ENCODE data around the gene IGSF21.
"Not testable (repeated sequence)": the region's sequence is repeated elsewhere in the genome, so short reads cannot be mapped to it uniquely, and the experiment has no call there.

The IGSF21 gene

DNA sequence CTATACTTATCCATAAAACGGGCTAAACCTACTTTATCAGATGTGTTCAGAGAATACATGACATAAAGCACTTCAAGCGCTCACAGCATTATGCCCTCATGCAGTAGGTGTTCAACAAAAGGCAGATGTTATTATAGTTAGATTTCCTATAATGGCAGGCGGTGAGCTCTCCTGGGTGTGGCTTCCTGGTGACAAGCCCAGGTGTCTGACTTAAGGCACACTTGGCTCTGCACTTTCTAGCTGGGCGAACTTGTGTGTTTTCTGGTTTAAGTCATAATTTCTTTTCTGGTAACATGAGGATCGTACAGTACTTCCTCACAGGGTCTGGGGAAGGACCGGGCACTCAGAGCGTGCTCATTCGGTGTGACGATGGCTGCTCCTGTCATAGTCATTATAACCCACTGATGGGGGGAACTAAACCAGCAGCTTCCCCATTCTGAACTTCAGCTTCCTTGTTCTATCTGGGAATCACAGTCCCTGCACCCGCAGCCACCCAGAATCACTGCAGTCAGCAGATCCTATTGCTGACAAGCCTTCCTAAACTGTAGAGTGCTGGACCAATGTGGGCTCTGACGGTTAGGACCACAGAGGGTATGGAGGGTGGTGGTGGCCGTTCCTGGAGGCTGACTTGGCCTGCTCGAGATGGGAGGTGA, 52.8 kb downstream of the IGSF21 start:
- no peak overlapping the region for H3K27ac ChIP-seq (ENCODE audit: low read depth, low read length)
- H3K4me3 ChIP-seq (ENCODE audit: low read depth, low read length): no peak overlapping the region
- no peaks in the 10 kb centered on the region; the same call in 1 of the 2 replicates for H3K27me3 ChIP-seq (ENCODE audit: control insufficient read depth, insufficient read depth, low read length)
- no peaks in the 10 kb centered on the region for H3K9me3 ChIP-seq (ENCODE audit: control insufficient read depth, insufficient read depth, low read depth, low read length)
- no peaks in the 10 kb centered on the region for H3K36me3 ChIP-seq (ENCODE audit: control insufficient read depth, insufficient read depth, low read length)
- H3K4me1 ChIP-seq (ENCODE audit: control insufficient read depth, insufficient read depth, low read length): no peaks in the 10 kb centered on the region
- H3K9ac ChIP-seq (ENCODE audit: low read length): no peak overlapping the region

DNA sequence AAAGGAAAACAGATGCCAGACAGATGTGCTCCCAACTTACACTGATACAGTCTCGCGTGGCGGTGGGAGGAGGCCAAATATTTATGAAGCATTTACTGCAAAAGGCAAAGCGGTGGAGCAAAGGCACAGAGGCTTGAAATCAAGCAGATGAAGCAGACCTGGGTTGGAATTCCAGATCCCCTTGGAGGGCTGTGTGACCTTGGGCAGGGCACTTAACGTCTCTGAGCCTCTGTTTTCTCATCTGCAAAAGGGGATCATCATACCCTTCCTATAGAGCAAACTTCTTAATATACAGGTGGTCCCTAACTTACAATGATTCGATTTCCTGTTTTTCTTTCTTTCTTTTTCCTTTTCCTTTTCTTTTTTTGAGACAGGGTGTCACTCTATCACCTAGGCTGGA, 54.1 kb downstream of the IGSF21 start:
- Histone ChIP-seq H3K27me3 (ENCODE audit: control insufficient read depth, insufficient read depth, low read length) (no peaks in the 10 kb centered on the region; the same call in 1 of the 2 replicates), H3K36me3 (ENCODE audit: control insufficient read depth, insufficient read depth, low read length) (no peaks in the 10 kb centered on the region), H3K4me3 (ENCODE audit: low read depth, low read length) (no peak overlapping the region), H3K27ac (ENCODE audit: low read depth, low read length) (no peak overlapping the region), H3K4me1 (ENCODE audit: control insufficient read depth, insufficient read depth, low read length) (no peaks in the 10 kb centered on the region), H3K9me3 (ENCODE audit: control insufficient read depth, insufficient read depth, low read depth, low read length) (no peaks in the 10 kb centered on the region), H3K9ac (ENCODE audit: low read length) (no peak overlapping the region)

DNA sequence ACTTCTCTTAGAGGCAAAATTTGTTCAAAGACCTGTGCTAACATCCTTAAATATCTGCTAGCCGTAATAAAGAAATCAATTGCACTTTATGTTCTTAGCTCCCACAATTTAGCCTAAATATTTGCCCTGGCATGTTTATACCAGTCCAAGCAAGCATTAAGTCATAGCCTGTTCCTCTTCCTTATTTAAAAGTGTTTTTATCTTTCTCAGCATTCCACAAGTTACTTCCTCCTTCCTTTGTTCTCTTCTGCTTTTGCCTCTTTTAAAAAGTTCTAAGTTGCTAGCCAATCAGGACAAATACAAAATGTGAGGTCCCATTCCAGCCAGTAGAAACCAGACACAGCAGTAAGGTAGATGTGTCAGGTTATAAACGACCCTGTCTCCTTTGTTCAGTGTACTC, 58.0 kb downstream of the IGSF21 start:
- not testable (repeated sequence) for H3K4me1 ChIP-seq (ENCODE audit: control insufficient read depth, insufficient read depth, low read length); H3K4me3 ChIP-seq (ENCODE audit: low read depth, low read length); H3K36me3 ChIP-seq (ENCODE audit: control insufficient read depth, insufficient read depth, low read length); H3K9ac ChIP-seq (ENCODE audit: low read length); H3K27ac ChIP-seq (ENCODE audit: low read depth, low read length); H3K27me3 ChIP-seq (ENCODE audit: control insufficient read depth, insufficient read depth, low read length); H3K9me3 ChIP-seq (ENCODE audit: control insufficient read depth, insufficient read depth, low read depth, low read length)

DNA sequence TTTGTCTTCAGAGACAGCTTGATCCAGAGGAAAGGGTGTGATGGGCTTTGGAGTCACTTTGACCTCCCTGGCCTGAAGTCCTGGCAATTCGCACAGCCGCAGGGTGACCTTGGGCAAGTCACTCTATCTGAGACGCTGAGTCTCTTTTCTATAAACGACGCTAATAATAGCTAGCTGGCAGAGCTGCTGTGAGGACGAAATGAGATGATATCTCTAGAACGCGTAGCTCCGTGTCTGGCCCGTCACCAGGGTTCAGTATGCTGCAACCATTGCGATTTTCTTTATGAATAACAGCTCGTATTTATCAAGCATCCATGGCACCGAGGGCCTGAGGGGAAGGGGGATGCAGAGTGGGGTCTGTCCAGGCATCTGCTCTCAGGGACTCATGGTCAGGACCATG, 58.7 kb downstream of the IGSF21 start:
- Histone ChIP-seq H3K9me3 (ENCODE audit: control insufficient read depth, insufficient read depth, low read depth, low read length) (no peaks in the 10 kb centered on the region), H3K4me3 (ENCODE audit: low read depth, low read length) (no peak overlapping the region), H3K27me3 (ENCODE audit: control insufficient read depth, insufficient read depth, low read length) (peaks cover 5% of the 10 kb centered on the region; the same call in 1 of the 2 replicates), H3K36me3 (ENCODE audit: control insufficient read depth, insufficient read depth, low read length) (no peaks in the 10 kb centered on the region), H3K4me1 (ENCODE audit: control insufficient read depth, insufficient read depth, low read length) (0 out of 2 replicates have a peak, but pooled peaks cover 3% of the 10 kb centered on the region), H3K9ac (ENCODE audit: low read length) (no peak overlapping the region), H3K27ac (ENCODE audit: low read depth, low read length) (no peak overlapping the region)

DNA sequence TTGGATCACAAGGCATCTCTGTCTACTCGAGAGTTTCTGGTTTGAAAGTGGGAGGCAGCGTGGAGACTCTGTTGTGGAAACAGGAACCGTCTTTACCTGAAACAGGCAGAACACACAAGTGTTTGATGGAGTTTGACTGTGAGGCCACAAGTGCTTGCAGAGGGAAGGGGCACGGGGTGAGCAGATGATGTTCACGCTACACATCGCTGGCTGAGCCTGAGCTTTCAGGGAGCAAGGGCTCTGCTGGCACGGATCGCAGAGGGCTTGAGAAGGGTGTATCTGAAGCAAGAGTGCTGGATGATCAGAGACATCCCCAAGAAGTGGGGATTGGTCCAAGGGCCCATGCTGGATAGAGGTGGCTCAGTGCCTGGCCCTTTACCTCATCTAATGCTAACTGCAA, 59.3 kb downstream of the IGSF21 start:
- Histone ChIP-seq H3K27me3 (ENCODE audit: control insufficient read depth, insufficient read depth, low read length) (peaks cover 5% of the 10 kb centered on the region; the same call in 1 of the 2 replicates), H3K9ac (ENCODE audit: low read length) (no peak overlapping the region), H3K27ac (ENCODE audit: low read depth, low read length) (no peak overlapping the region), H3K9me3 (ENCODE audit: control insufficient read depth, insufficient read depth, low read depth, low read length) (no peaks in the 10 kb centered on the region), H3K4me3 (ENCODE audit: low read depth, low read length) (no peak overlapping the region), H3K36me3 (ENCODE audit: control insufficient read depth, insufficient read depth, low read length) (no peaks in the 10 kb centered on the region), H3K4me1 (ENCODE audit: control insufficient read depth, insufficient read depth, low read length) (0 out of 2 replicates have a peak, but pooled peaks cover 3% of the 10 kb centered on the region)

DNA sequence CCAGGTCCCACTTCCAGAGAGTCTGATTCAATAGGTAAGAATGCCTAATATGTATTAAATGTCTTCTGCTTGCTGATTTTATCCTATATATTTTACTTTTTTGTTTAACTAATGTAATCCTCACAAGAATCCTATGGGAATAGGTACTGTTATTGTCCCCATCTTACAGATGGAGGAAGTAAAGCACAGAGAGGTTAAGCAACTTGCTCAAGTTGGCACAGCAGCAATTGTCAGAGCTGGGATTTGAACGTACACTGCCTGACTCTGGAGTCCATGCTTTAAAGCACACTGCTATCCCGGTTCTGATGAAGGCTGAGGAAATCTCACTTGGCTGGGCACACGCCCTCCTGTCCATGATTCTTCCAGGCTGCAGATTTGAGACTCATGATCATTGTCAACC, 62.8 kb downstream of the IGSF21 start:
- Histone ChIP-seq H3K36me3 (ENCODE audit: control insufficient read depth, insufficient read depth, low read length) (no peaks in the 10 kb centered on the region), H3K4me1 (ENCODE audit: control insufficient read depth, insufficient read depth, low read length) (peaks cover 13% of the 10 kb centered on the region), H3K27me3 (ENCODE audit: control insufficient read depth, insufficient read depth, low read length) (0 out of 2 replicates have a peak, but pooled peaks cover 5% of the 10 kb centered on the region), H3K27ac (ENCODE audit: low read depth, low read length) (no peak overlapping the region), H3K9me3 (ENCODE audit: control insufficient read depth, insufficient read depth, low read depth, low read length) (no peaks in the 10 kb centered on the region), H3K4me3 (ENCODE audit: low read depth, low read length) (no peak overlapping the region), H3K9ac (ENCODE audit: low read length) (no peak overlapping the region)

DNA sequence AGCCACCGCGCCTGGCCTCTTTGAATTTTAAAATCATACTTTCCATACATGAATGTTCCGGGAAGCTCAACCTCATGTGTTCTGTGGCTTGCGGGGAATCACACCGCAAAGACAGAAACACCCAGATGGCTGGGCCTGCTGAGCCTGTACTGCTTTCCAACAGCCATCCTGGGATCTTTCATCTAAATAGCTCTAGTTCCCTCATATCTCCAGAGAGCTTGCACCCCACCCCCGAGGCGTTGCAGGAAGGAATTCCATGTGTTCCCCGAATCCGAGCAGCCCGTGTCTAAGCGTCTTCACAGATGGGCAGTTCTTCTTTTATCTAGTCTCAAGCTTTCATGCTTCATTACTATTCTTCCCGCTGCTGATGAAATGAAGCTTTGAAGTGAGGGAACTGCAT, 66.4 kb downstream of the IGSF21 start:
- Histone ChIP-seq H3K27ac (ENCODE audit: low read depth, low read length) (no peak overlapping the region), H3K9ac (ENCODE audit: low read length) (no peak overlapping the region), H3K4me1 (ENCODE audit: control insufficient read depth, insufficient read depth, low read length) (peaks cover 42% of the 10 kb centered on the region), H3K9me3 (ENCODE audit: control insufficient read depth, insufficient read depth, low read depth, low read length) (no peaks in the 10 kb centered on the region), H3K4me3 (ENCODE audit: low read depth, low read length) (no peak overlapping the region), H3K27me3 (ENCODE audit: control insufficient read depth, insufficient read depth, low read length) (no peaks in the 10 kb centered on the region), H3K36me3 (ENCODE audit: control insufficient read depth, insufficient read depth, low read length) (no peaks in the 10 kb centered on the region)

DNA sequence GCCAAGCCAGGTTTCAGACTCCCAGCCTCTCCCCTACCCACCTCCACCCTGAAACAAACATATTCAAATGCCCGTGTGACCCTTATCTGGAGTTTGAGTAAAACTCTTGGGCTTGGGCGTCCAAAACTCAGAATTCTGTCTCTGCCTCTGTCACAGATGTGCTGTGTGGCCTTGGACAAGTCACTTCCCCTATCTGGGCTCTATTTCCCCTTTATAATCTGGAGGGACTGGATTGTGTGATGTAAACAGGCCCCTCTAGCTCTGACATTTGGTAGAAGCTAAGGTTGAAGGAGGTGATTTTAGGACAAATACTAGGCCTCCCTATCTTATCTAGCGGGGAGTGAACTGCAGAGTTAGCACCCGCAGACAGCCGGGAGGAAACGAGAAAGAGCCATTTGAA, 67.5 kb downstream of the IGSF21 start:
- Histone ChIP-seq H3K27me3 (ENCODE audit: control insufficient read depth, insufficient read depth, low read length) (peaks cover under 1% of the 10 kb centered on the region; the same call in 1 of the 2 replicates), H3K36me3 (ENCODE audit: control insufficient read depth, insufficient read depth, low read length) (no peaks in the 10 kb centered on the region), H3K4me1 (ENCODE audit: control insufficient read depth, insufficient read depth, low read length) (peaks cover 42% of the 10 kb centered on the region), H3K4me3 (ENCODE audit: low read depth, low read length) (no peak overlapping the region), H3K27ac (ENCODE audit: low read depth, low read length) (no peak overlapping the region), H3K9me3 (ENCODE audit: control insufficient read depth, insufficient read depth, low read depth, low read length) (no peaks in the 10 kb centered on the region), H3K9ac (ENCODE audit: low read length) (no peak overlapping the region)

DNA sequence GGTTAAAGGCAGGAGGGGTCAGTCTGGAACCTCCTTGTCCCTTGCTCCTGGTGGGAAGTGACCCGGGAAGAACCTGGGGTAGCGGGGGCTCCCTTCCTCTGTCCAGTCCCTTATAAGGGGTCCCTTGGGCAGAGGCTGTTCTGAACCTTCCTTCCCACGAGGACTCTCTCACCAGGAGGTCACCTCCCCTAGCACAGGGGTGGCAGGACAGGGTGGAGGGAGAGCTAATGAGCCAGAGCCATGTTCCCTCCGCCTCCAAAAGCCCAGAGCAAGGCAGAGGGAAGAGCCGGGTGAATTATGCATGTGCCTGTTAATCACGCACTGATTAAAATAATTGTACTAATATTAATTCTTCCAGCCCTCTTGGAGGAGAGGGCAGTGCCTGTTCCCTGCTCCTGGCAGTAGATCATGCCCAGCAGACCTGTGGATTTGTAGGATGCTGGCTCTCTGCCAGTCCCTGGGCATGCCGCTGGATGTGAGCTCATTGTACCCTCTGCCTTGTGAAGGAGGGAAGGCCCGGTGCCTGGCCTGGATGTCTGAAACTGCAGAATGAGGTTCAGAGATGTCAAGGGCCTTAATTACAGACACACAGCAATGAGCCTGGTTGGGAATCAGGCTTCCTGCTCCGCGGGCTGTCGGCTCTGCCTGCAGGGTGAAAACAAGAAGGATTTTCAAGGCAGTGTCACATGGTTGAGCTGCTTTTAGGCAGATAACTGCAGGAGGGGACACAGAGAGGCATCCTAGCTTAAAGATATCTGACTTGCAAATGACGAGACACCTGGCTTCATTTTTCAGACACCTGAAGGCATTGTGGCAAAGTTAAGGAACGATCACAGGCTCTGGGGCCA, 68.2 kb downstream of the IGSF21 start:
- no peak overlapping the region for H3K4me3 ChIP-seq (ENCODE audit: low read depth, low read length)
- H3K27me3 ChIP-seq (ENCODE audit: control insufficient read depth, insufficient read depth, low read length): peaks cover 3% of the 10 kb centered on the region; the same call in 1 of the 2 replicates
- peaks cover 42% of the 10 kb centered on the region for H3K4me1 ChIP-seq (ENCODE audit: control insufficient read depth, insufficient read depth, low read length)
- H3K27ac ChIP-seq (ENCODE audit: low read depth, low read length): no peak overlapping the region
- no peaks in the 10 kb centered on the region for H3K9me3 ChIP-seq (ENCODE audit: control insufficient read depth, insufficient read depth, low read depth, low read length)
- no peak overlapping the region for H3K9ac ChIP-seq (ENCODE audit: low read length)
- no peaks in the 10 kb centered on the region for H3K36me3 ChIP-seq (ENCODE audit: control insufficient read depth, insufficient read depth, low read length)

DNA sequence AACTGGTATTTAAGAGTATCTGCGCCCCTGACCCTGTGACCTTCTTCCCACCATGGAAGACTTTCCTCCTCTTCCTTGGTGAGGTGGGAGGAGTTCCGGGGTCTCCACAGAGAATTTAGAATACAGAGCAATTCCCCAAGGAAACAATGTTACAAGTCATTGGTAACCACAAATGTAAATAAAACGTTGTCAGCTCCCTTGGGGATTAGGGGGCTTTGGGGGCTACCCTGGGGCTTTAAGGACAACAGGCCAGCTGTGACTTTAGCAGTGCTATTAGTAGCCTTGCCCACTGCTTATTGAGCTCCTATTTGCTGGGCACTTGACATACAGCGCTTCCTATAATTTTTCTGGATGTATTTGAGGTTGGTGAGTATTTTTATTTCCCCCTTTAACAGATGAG, 69.0 kb downstream of the IGSF21 start:
- peaks cover 38% of the 10 kb centered on the region for H3K4me1 ChIP-seq (ENCODE audit: control insufficient read depth, insufficient read depth, low read length)
- H3K27ac ChIP-seq (ENCODE audit: low read depth, low read length): no peak overlapping the region
- no peak overlapping the region for H3K9ac ChIP-seq (ENCODE audit: low read length)
- no peak overlapping the region for H3K4me3 ChIP-seq (ENCODE audit: low read depth, low read length)
- no peaks in the 10 kb centered on the region for H3K36me3 ChIP-seq (ENCODE audit: control insufficient read depth, insufficient read depth, low read length)
- peaks cover 3% of the 10 kb centered on the region; the same call in 1 of the 2 replicates for H3K27me3 ChIP-seq (ENCODE audit: control insufficient read depth, insufficient read depth, low read length)
- H3K9me3 ChIP-seq (ENCODE audit: control insufficient read depth, insufficient read depth, low read depth, low read length): no peaks in the 10 kb centered on the region

DNA sequence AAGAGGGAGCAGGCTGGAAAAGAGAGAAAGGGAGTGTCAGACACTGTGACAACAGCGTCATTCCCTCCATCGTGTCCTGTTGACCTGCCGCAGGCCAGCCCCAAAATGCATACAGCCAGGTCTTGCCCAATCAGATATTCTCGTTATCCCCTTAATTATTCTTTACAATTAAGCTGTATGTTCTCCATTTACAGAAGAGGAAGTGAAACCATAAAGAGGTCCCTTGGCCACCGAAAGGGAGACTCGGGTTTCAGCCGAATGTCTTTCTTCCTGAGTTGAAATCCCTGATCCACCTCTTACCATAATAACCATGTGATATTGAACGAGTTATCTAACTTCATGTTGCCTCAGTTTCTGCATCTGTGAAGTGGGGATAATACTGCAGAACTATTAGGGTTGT, 70.5 kb downstream of the IGSF21 start:
- Histone ChIP-seq H3K9me3 (ENCODE audit: control insufficient read depth, insufficient read depth, low read depth, low read length) (no peaks in the 10 kb centered on the region), H3K4me3 (ENCODE audit: low read depth, low read length) (no peak overlapping the region), H3K4me1 (ENCODE audit: control insufficient read depth, insufficient read depth, low read length) (peaks cover 38% of the 10 kb centered on the region), H3K36me3 (ENCODE audit: control insufficient read depth, insufficient read depth, low read length) (no peaks in the 10 kb centered on the region), H3K9ac (ENCODE audit: low read length) (no peak overlapping the region), H3K27me3 (ENCODE audit: control insufficient read depth, insufficient read depth, low read length) (peaks cover 3% of the 10 kb centered on the region; the same call in 1 of the 2 replicates), H3K27ac (ENCODE audit: low read depth, low read length) (no peak overlapping the region)
